ENCODE results near the gene MPP2. TPM values are rescaled to one million over a fixed set of nuclear protein-coding genes. Genes with fewer than 3 reads are reported as not detected.

The MPP2 gene
- total and polyA plus RNA-seq, 2 donors (not counting 3 experiments of a cell fraction or from before 2014, with no cell fraction given), result 1.4 to 1.6 TPM

DNA sequence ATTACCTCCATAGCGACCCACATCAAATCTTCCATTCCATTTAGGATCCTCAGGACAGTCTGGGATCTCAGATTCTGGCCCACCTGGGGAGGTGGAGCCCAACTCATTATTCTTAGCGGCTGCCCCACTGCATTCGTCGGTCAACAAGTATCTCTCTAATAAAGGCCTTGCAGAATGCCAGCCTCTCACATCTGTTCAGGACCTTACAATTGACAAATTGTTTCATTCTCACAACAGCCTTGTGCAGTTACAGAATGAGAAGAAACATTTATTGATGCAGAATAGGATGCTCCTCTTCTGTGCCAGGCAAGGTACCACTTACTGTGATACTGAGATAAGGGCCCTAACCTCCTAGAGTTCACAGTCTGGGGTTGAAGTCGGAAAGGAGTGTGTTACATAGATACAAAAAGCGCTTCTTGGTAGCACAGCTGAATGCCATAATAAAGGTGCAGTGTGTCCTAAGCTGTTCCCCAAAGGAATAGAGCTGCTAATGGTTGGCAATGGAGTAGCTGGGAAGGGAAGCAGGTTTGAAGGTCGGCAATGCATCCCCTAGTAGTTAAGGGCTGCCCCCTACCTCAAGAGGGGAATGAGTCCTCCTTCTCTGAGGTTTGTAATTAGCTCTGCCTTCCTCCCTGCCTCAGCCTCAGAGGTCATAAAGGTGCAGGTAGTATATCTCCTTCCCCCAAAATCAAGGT is 2.3 kb upstream of the MPP2 start:
- dilution Hi-C loops (cut with MboI; ENCODE audit: extremely low pct_ligation_motif_present, low sequenced_read_pairs) (no loop called here), intact Hi-C loops (cut with micrococcal nuclease) (no loop called here)
- no peak for FAIRE-seq
- Histone ChIP-seq H2AFZ (ENCODE audit: low read depth, low read length) (no peak overlapping the region), H3K36me3 (ENCODE audit: control insufficient read depth in 2 of 2, extremely low read depth in 1 of 2, insufficient read depth in 2 of 2, low read length in 2 of 2) (no peaks in the 10 kb centered on the region), H3K9me3 (replicated peaks; ENCODE audit: control insufficient read depth, insufficient read depth, low read length) (no peaks in the 10 kb centered on the region), H4K20me1 (replicated peaks; ENCODE audit: control insufficient read depth, extremely low read depth, insufficient read depth, low read length) (no peaks in the 10 kb centered on the region), H3K4me1 (ENCODE audit: control insufficient read depth, extremely low read depth, insufficient read depth, low read length) (peaks cover 3% of the 10 kb centered on the region), H3K9ac (replicated peaks; ENCODE audit: extremely low read depth, insufficient read depth, low read length) (no peak overlapping the region), H3K4me2 (ENCODE audit: insufficient read depth, low read length) (no peak overlapping the region), H3K27me3 (ENCODE audit: control insufficient read depth in 2 of 2, insufficient read depth in 2 of 2, low read length in 2 of 2) (peaks cover 45 to 48% of the 10 kb centered on the region in 2 experiments), H3K4me3 (replicated peaks in 1 of 3; ENCODE audit: insufficient read depth in 1 of 3, low read depth in 1 of 3, low read length in 3 of 3) (no peak overlapping the region), H3K9me1 (replicated peaks; ENCODE audit: control insufficient read depth, extremely low read depth, insufficient read depth, low read length) (no peaks in the 10 kb centered on the region), H3K79me2 (ENCODE audit: control insufficient read depth, insufficient read depth, low read length) (no peaks in the 10 kb centered on the region), H3K27ac (ENCODE audit: insufficient read depth, low read depth, low read length) (no peak overlapping the region)
- CTCF ChIA-PET, result interaction anchor here (0.7 to 3.3 kb wide), 39 partner anchors 9 to 259 kb away, joined by 3 to 43 read pairs (median 5); partner anchors contain the start of genes CD300LG and HDAC5
- no peak for DNase-seq (ENCODE audit: low read depth, low spot score)
- POLR2A ChIA-PET, result interaction anchor here (0.7 kb wide), 1 partner anchor 132 kb away, joined by 6 read pairs; no protein-coding TSS in a partner anchor
- no peak for TF ChIP-seq JUN (IDR thresholded peaks at IDR 0.05; ENCODE audit: borderline replicate concordance, insufficient read depth, insufficient read length, low read depth)
- no peak for TF ChIP-seq CTCF (IDR thresholded peaks at IDR 0.05; ENCODE audit: extremely low read depth in 1 of 2, insufficient read depth in 1 of 2, low read depth in 1 of 2, low read length in 2 of 2)
- TF ChIP-seq MAX (IDR thresholded peaks at IDR 0.05; ENCODE audit: insufficient read depth, insufficient read length), result no peak
- TF ChIP-seq POLR2A (IDR thresholded peaks at IDR 0.05; ENCODE audit: low read depth, low read length), result no peak
- TF ChIP-seq POLR2AphosphoS5 (IDR thresholded peaks at IDR 0.05; ENCODE audit: insufficient read depth, low read depth, low read length), result no peak
- TF ChIP-seq EZH2 (IDR thresholded peaks at IDR 0.05; ENCODE audit: borderline replicate concordance, low read depth, low read length, severe bottlenecking), result no peak
- no peak for TF ChIP-seq MYC (IDR thresholded peaks at IDR 0.05; ENCODE audit: low read depth, low read length)
- TF ChIP-seq FOS (IDR thresholded peaks at IDR 0.05; ENCODE audit: borderline replicate concordance, insufficient read depth, low read length), result no peak
- TF ChIP-seq GATA2 (IDR thresholded peaks at IDR 0.05; ENCODE audit: insufficient read depth, insufficient read length, low read depth, low read length), result no peak
- no TSS peak for BruUV-seq (replicated peaks)
